G401 (cell line): ENCODE measurements around the gene KCNK5. TPM values are rescaled to one million over a fixed set of nuclear protein-coding genes. Genes with fewer than 3 reads are reported as not detected.

ENCODE experiments used
- DNase-seq: peaks from one replicate; pipeline ENCODE4 v3.0.0-alpha.2; 2015; ENCODE audit warnings: low spot score
- in situ Hi-C: cut with HindIII; loops from 2 replicates; pipeline ENCODE4 v1.10.0; 2016; ENCODE audit warnings: low sequenced_read_pairs, mixed read lengths
- total RNA-seq: library from RNA; depleted of rRNA; stranded (reverse); fragments of >200 nt; shearing (Covaris generic); gene quantifications from 2 replicates; pipeline ENCODE4 v1.2.3, GENCODE V29; 2014

The KCNK5 gene
- total RNA-seq, 1 experiment from 2014 or later, result not detected

GRCh38 chr6:39221779-39222641 lies 7.3 kb downstream of the KCNK5 start:
- in situ Hi-C loops, result no loop called here
- DNase-seq, result no peak

DNA sequence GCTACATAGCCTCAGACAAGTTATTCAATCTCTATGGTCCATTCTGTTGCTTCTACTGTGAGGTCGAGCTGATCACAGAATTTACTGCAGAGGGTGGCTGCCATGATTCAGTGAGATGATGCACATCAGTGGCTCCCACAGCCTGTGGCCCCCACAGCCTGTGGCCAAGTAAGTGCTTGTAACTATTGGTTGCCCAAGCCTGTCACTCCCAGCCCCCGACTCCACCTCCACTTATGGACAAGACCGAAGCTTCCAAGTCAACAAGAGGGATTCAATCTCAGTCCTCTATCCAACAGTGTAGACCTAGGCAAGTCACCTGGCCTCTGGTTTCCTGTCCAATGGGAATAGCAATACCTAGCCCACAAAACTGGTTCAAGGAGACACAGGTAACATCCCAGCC lies 8.2 kb downstream of the KCNK5 start:
- in situ Hi-C loops, result no loop called here
- DNase-seq, result no peak

DNA sequence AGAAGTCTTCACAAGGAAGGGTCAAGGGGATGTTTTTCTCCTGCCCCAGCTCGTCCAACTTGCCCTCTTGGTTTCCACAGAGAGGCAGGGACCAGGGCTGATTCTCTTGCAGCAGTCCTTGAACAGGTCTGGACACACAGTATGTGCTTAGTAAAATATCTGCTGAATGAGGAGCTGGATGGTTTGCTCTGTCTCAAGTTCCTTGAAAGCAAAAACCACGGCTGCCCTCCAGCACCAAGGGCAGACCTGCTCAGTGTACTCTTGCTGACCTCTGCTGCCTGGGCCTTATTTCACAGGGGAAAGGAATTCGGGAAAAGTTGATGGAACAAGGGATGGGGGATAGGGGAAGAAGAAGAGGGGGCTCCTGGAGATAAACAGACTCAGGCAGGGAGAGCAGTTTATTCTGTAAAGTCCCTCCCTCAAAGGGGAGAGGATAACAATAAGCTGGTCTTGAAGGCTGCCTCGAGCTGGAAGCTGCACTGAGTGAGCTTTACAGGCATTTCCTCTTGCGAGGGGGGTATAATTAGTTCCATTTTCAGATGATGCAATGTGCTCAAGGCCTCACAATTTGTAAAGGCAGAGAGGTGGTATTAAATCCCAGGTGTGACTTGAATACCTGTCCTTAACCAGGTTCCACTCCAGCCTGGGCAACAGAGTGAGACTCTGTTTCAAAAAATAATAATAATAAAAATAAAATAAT lies 10.3 kb downstream of the KCNK5 start:
- in situ Hi-C loops, result no loop called here

DNA sequence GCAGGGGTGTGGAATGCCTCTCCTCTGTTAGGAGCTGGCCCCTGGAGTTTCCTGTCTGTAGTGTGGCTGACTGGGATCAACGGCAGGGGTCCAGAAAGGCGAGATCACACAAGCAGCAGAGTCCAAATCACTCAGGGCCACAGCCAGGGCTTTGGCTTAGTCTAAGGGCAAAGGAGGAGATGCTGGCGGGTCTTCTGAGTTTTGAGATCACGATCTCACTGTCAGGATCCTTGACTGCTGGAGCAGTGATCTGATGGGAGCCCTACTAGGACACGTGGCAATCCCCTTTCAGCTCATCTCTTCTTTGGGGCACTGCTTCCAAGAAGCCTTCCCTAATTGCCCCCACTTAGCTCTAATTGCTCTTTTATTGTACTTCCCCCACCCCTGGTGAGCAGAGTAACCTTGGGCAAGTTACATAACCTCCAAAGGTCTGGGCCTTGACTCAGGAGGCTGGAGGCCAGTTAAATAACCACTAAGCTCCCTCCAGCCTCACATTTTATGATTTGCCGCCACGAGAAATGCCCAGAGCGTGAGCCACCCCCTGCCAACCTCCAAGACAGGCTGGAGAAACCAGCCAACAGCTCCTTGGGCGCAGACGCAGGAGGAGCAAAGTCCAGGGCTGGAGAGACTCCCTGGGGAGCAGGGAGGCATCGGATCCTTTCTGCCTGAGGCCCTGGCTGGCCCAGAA lies 12.0 kb downstream of the KCNK5 start:
- in situ Hi-C loops, result no loop called here
- DNase-seq, result no peak

More for the DNA sequence above, 10.3 kb downstream of the KCNK5 start:
- DNase-seq, result no peak

GRCh38 chr6:39215640-39216158 lies 13.6 kb downstream of the KCNK5 start:
- no peak for DNase-seq
- in situ Hi-C loops, result no loop called here

- no peak for DNase-seq
- in situ Hi-C loops, result no loop called here
Observed at GRCh38 chr6:39214846-39215639, 14.2 kb downstream of the KCNK5 start.

- in situ Hi-C loops, result no loop called here
- no peak for DNase-seq
Observed at GRCh38 chr6:39214120-39214813, 15.0 kb downstream of the KCNK5 start.

- DNase-seq, result no peak
- in situ Hi-C loops, result no loop called here
Observed at GRCh38 chr6:39213195-39213920, 15.9 kb downstream of the KCNK5 start.

DNA sequence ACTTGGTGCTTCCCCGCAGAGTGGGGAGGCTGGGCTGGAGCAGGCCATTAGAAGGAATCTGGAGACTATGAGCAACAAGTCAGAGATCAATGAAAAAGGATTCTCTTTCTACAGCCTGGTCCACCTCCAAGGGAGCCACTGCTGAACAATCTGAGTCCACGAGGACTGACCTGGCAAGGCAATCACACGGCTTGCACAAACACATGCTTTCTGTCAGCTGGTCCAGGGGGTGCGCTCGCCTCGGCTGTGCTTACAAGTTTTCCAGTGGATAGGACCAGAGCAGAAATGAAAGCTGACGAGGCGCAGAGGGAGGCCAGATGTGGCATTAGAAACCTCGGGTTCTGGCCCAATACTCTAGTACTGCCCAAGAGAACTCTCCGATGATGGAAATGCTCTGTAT lies 18.1 kb downstream of the KCNK5 start:
- in situ Hi-C loops, result no loop called here
- no peak for DNase-seq

GRCh38 chr6:39210450-39210849 lies 18.8 kb downstream of the KCNK5 start:
- in situ Hi-C loops, result no loop called here

GRCh38 chr6:39209911-39210310 lies 19.4 kb downstream of the KCNK5 start:
- in situ Hi-C loops, result no loop called here
- DNase-seq, result no peak

More at GRCh38 chr6:39210450-39210849, 18.8 kb downstream of the KCNK5 start:
- DNase-seq, result no peak

- no peak for DNase-seq
- in situ Hi-C loops, result no loop called here
Observed at GRCh38 chr6:39209360-39209811, 19.9 kb downstream of the KCNK5 start.

DNA sequence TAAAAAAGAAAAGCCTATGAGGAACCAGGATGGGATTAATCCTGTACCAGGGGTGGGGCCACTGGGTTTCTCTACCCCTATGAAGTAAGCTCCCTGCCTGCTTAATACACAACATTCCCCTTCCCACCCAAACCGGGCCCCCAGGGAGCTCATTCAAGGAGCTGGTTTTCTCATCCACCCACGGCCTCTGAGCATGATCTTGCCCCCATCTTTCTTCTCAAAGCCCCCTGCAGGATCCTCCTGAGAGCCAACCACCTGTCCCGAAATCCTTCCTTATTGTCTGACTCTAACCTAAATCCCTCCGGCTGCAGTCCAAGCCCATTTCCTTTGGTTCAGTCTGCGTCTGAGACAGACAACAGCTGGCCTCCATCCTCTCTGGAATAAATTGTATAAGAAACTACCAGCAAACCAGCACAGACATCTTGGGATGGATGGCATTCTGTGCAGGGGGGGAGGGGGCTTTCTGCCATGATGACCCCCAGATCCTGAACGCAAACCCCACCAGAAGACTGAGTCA lies 21.0 kb downstream of the KCNK5 start:
- in situ Hi-C loops, result no loop called here
- DNase-seq, result no peak

GRCh38 chr6:39207416-39208222 lies 21.7 kb downstream of the KCNK5 start:
- in situ Hi-C loops, result no loop called here
- DNase-seq, result no peak

DNA sequence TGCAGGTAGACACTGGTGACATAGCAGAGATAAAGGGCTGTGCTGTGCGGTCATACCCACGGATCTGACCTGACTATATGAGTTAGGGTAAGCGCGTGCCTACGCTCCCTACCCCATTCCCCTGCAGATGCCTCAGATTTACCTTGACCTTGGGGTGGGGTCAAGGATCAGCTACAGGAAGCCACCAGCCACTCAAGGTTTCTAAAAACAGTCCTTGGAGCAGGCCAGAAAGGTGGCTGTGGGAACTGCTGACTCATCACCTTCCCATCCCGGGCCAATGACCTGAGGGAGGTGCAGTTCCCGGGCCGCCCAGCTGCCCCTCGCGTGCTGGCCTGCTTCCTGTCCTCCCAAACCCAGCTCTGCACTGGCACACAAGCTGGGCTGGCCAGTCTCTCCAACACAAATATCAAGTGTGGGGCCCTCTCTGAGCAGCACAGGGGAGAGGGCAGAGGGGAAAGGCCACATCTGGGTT lies 23.0 kb downstream of the KCNK5 start:
- no peak for DNase-seq
- in situ Hi-C loops, result no loop called here

DNA sequence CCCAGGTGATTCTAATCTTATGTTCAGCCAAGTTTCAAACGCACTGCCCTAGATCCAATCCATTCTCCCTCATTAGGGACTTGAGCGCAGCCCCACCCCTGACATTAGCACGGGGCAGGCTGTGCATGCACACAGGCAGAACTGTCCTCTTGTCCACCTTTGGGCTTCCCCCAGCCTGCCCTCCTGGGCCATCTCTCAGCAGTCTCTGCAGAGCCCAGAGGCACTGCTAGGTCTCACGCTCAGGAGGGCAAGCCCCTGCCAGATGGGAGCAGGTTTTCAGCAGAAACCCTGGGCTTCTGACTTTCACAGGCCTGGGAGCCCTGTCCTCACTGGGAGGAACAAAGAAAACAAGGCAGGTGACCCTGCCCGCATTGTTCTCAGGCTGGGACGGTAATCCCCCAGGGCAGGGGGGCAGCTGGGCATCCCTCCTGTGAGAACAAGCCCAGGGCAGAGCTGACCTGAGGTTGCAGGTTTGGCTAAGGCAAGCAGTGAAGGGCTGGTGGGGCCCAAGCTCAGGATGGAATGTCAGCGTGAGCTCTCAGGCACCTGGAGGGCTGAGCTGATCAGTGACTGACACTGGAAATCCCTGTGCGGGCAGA lies 24.5 kb downstream of the KCNK5 start:
- in situ Hi-C loops, result no loop called here
- no peak for DNase-seq
